DLD1 (cell line): ENCODE results near the gene PRIMPOL.
"Not testable (repeated sequence)": the region's sequence is repeated elsewhere in the genome, so short reads cannot be mapped to it uniquely, and the experiment has no call there.

Source experiments
- in situ Hi-C: cut with HindIII; loops from 2 replicates; pipeline ENCODE4 v1.10.0; 2017; ENCODE audit warnings: low sequenced_read_pairs

PRIMPOL gene

GRCh38 chr4:184649026-184649970, at the start of gene PRIMPOL, which contains the start of gene CASP3:
Gene PRIMPOL (plus strand): TSS chr4:184649738. CDS start chr4:184657141, 7,403 bp downstream.
Gene CASP3 (minus strand): TSS chr4:184649447. CDS start chr4:184638453, 10,994 bp downstream.
- in situ Hi-C loops, result no loop called here

GRCh38 chr4:184600982-184601381, 48.6 kb upstream of the PRIMPOL start:
- in situ Hi-C loops, result not testable (repeated sequence)

GRCh38 chr4:184602857-184603256, 46.7 kb upstream of the PRIMPOL start:
- in situ Hi-C loops, result not testable (repeated sequence)

- in situ Hi-C loops, result not testable (repeated sequence)
Observed at GRCh38 chr4:184607429-184607828, 42.1 kb upstream of the PRIMPOL start.

- in situ Hi-C loops, result no loop called here
Observed at GRCh38 chr4:184612074-184612473, 37.5 kb upstream of the PRIMPOL start.

GRCh38 chr4:184613405-184613804, 36.1 kb upstream of the PRIMPOL start:
- in situ Hi-C loops, result no loop called here

- in situ Hi-C loops, result no loop called here
Observed at GRCh38 chr4:184614509-184614908, 35.0 kb upstream of the PRIMPOL start.

- in situ Hi-C loops, result not testable (repeated sequence)
Observed at GRCh38 chr4:184616168-184616567, 33.4 kb upstream of the PRIMPOL start.

- in situ Hi-C loops, result no loop called here
Observed at GRCh38 chr4:184616633-184617551, 32.6 kb upstream of the PRIMPOL start.

GRCh38 chr4:184617600-184618196, 31.8 kb upstream of the PRIMPOL start:
- in situ Hi-C loops, result no loop called here

- in situ Hi-C loops, result no loop called here
Observed at GRCh38 chr4:184620212-184620867, 29.2 kb upstream of the PRIMPOL start.

- in situ Hi-C loops, result no loop called here
Observed at GRCh38 chr4:184621518-184621917, 28.0 kb upstream of the PRIMPOL start.

GRCh38 chr4:184624504-184624903, 25.0 kb upstream of the PRIMPOL start:
- in situ Hi-C loops, result not testable (repeated sequence)

GRCh38 chr4:184624972-184625554, 24.5 kb upstream of the PRIMPOL start:
- in situ Hi-C loops, result no loop called here

- in situ Hi-C loops, result not testable (repeated sequence)
Observed at GRCh38 chr4:184625783-184626596, 23.5 kb upstream of the PRIMPOL start.

GRCh38 chr4:184628103-184628502, 21.4 kb upstream of the PRIMPOL start:
- in situ Hi-C loops, result no loop called here

- in situ Hi-C loops, result no loop called here
Observed at GRCh38 chr4:184632842-184633241, 16.7 kb upstream of the PRIMPOL start.

- in situ Hi-C loops, result no loop called here
Observed at GRCh38 chr4:184635381-184635780, 14.2 kb upstream of the PRIMPOL start.

GRCh38 chr4:184636144-184636543, 13.4 kb upstream of the PRIMPOL start:
- in situ Hi-C loops, result no loop called here
